HepG2 (cell line): Measurements from ENCODE around the gene HJURP. TPM values are rescaled to one million over a fixed set of nuclear protein-coding genes. Genes with fewer than 3 reads are reported as not detected.

Experiments used
- EP300 ChIP-seq, 3 experiments: sonication (generic) in 1 of 3; formaldehyde crosslinking in 1 of 3; IDR thresholded peaks; 2 replicates each; pipeline versions ENCODE4 v1.5.1 to v1.6.1; 2011 to 2020; ENCODE audit warnings: low read depth in 2 of 3, low read length in 2 of 3, borderline replicate concordance in 1 of 3, improper control_type of control experiment in 1 of 3, mild to moderate bottlenecking in 1 of 3, missing genetic modification reagents in 1 of 3, moderate library complexity in 1 of 3
- MED8 ChIP-seq: sonication (generic); formaldehyde crosslinking; IDR thresholded peaks from 2 replicates; pipeline ENCODE4 v1.8.1; 2023; ENCODE audit warnings: mild to moderate bottlenecking, missing genetic modification reagents; ENCODE audit not compliant: insufficient replicate concordance
- MTF2 ChIP-seq: sonication (generic); formaldehyde crosslinking; IDR thresholded peaks from 2 replicates; pipeline ENCODE4 v1.5.0; 2020; ENCODE audit warnings: missing genetic modification reagents, borderline replicate concordance
- YEATS2 ChIP-seq: sonication (generic); formaldehyde crosslinking; IDR thresholded peaks from 2 replicates; pipeline ENCODE4 v1.4.0; 2020; ENCODE audit warnings: missing genetic modification reagents, borderline replicate concordance
- polyA plus RNA-seq, 8 experiments: library from polyadenylated mRNA; depleted of rRNA in 3 of 8; stranded (reverse) in 7 of 8; unstranded in 1 of 8; fragments of >200 nt; fragmentation: Illumina TruSeq in 4 of 8; extraction: Trizol in 4 of 8; gene quantifications; 2 replicates each; pipeline versions ENCODE4 v1.2.1 to v1.2.3, GENCODE V29; 2011 to 2016; ENCODE audit warnings: low read depth in 4 of 8, missing spikeins in 1 of 8, mixed read lengths in 1 of 8; ENCODE audit not compliant: insufficient read depth in 1 of 8
- total RNA-seq, 5 experiments: library from RNA; depleted of rRNA; stranded (reverse); fragments of >200 nt; fragmentation: Illumina TruSeq; extraction: Trizol; gene quantifications; 2 replicates each; pipeline ENCODE4 v1.2.3, GENCODE V29; 2016; ENCODE audit warnings: low read depth in 1 of 5
- TF ChIP-seq, protein P1 (sequence below): sonication (generic); formaldehyde crosslinking; IDR thresholded peaks from 2 replicates; pipeline ENCODE4 v1.5.1; 2020; ENCODE audit warnings: mild to moderate bottlenecking, missing genetic modification reagents, moderate library complexity
- TF ChIP-seq, protein P2 (sequence below): sonication (generic); formaldehyde crosslinking; IDR thresholded peaks from 2 replicates; pipeline ENCODE4 v1.4.0; 2020; ENCODE audit warnings: missing genetic modification reagents, low read depth, mild to moderate bottlenecking, borderline replicate concordance
- TF ChIP-seq, protein P3 (sequence below): sonication (generic); formaldehyde crosslinking; IDR thresholded peaks from 2 replicates; pipeline ENCODE4 v1.9.0; 2021; ENCODE audit warnings: missing genetic modification reagents, borderline replicate concordance
- TF ChIP-seq, protein P4 (sequence below): sonication (generic); formaldehyde crosslinking; IDR thresholded peaks from 2 replicates; pipeline ENCODE4 v1.4.0; 2020; ENCODE audit warnings: missing genetic modification reagents

HJURP gene
- total and polyA plus RNA-seq, 2 of the 13 experiments (the other 11 are each of a cell fraction or from before 2014, with no cell fraction given): 36.3 to 43.9 TPM

DNA sequence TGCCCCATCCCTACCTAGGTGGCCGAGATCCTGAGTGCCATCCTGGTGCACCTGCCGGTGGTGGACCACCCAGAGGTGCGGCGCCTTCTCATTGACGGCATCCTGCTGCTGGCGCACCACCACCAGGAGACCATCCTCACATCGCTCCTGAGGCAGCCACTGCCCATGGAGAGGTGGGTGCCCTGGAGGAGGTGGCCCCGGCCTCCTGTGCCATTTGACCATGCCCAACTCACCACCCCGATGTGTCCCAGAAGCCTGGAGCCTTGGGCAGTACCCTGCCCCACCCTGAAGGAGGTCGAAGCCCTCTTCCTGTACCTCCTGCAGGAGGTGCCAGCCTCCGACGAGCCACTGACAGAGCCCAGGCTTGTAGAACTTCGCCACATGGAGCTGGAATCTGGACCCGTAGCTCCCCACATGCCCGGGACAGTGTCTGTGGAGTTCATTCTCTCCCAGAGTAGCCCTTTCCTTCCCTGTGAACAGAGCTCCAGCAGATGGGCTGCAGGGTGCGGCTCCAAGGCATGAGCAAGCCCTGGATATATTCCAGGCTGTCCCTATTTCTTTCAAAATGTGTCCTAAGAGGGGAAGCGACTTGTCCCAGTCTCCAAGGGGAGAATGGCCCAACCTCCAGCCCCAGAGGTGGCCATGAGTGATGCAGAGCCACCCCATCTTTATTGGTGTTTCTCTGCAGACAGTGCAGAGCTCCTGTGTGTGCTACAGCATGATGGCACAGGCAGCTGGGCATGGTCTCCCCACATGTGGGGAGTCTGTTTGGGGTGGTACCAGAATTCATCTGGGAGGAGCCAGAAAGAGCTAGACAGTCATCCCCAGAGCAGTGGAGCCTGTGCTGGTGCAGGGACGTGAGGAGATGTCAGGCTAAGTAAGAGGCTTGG, 34.2 kb downstream of the HJURP start (continued):
- TF ChIP-seq, protein P1, sequence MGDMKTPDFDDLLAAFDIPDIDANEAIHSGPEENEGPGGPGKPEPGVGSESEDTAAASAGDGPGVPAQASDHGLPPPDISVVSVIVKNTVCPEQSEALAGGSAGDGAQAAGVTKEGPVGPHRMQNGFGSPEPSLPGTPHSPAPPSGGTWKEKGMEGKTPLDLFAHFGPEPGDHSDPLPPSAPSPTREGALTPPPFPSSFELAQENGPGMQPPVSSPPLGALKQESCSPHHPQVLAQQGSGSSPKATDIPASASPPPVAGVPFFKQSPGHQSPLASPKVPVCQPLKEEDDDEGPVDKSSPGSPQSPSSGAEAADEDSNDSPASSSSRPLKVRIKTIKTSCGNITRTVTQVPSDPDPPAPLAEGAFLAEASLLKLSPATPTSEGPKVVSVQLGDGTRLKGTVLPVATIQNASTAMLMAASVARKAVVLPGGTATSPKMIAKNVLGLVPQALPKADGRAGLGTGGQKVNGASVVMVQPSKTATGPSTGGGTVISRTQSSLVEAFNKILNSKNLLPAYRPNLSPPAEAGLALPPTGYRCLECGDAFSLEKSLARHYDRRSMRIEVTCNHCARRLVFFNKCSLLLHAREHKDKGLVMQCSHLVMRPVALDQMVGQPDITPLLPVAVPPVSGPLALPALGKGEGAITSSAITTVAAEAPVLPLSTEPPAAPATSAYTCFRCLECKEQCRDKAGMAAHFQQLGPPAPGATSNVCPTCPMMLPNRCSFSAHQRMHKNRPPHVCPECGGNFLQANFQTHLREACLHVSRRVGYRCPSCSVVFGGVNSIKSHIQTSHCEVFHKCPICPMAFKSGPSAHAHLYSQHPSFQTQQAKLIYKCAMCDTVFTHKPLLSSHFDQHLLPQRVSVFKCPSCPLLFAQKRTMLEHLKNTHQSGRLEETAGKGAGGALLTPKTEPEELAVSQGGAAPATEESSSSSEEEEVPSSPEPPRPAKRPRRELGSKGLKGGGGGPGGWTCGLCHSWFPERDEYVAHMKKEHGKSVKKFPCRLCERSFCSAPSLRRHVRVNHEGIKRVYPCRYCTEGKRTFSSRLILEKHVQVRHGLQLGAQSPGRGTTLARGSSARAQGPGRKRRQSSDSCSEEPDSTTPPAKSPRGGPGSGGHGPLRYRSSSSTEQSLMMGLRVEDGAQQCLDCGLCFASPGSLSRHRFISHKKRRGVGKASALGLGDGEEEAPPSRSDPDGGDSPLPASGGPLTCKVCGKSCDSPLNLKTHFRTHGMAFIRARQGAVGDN (CRISPR knock-in tag): no peak
- TF ChIP-seq, protein P2, sequence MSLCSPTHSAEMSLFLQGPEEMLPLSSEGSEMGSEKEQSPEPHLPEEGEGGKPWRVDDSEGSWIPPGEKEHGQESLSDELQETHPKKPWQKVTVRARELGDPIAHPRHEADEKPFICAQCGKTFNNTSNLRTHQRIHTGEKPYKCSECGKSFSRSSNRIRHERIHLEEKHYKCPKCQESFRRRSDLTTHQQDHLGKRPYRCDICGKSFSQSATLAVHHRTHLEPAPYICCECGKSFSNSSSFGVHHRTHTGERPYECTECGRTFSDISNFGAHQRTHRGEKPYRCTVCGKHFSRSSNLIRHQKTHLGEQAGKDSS (CRISPR knock-in tag): no peak
- TF ChIP-seq EP300 (IDR thresholded peaks at IDR 0.05; ENCODE audit: low read depth in 2 of 2, low read length in 2 of 2) (no peak), EP300 (CRISPR knock-in tag; IDR thresholded peaks at IDR 0.05; ENCODE audit: borderline replicate concordance) (no peak), MTF2 (CRISPR knock-in tag) (no peak), MED8 (CRISPR knock-in tag) (no peak), YEATS2 (CRISPR knock-in tag) (no peak)
- TF ChIP-seq, protein P3, sequence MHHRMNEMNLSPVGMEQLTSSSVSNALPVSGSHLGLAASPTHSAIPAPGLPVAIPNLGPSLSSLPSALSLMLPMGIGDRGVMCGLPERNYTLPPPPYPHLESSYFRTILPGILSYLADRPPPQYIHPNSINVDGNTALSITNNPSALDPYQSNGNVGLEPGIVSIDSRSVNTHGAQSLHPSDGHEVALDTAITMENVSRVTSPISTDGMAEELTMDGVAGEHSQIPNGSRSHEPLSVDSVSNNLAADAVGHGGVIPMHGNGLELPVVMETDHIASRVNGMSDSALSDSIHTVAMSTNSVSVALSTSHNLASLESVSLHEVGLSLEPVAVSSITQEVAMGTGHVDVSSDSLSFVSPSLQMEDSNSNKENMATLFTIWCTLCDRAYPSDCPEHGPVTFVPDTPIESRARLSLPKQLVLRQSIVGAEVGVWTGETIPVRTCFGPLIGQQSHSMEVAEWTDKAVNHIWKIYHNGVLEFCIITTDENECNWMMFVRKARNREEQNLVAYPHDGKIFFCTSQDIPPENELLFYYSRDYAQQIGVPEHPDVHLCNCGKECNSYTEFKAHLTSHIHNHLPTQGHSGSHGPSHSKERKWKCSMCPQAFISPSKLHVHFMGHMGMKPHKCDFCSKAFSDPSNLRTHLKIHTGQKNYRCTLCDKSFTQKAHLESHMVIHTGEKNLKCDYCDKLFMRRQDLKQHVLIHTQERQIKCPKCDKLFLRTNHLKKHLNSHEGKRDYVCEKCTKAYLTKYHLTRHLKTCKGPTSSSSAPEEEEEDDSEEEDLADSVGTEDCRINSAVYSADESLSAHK (CRISPR knock-in tag): no peak
- TF ChIP-seq, protein P4, sequence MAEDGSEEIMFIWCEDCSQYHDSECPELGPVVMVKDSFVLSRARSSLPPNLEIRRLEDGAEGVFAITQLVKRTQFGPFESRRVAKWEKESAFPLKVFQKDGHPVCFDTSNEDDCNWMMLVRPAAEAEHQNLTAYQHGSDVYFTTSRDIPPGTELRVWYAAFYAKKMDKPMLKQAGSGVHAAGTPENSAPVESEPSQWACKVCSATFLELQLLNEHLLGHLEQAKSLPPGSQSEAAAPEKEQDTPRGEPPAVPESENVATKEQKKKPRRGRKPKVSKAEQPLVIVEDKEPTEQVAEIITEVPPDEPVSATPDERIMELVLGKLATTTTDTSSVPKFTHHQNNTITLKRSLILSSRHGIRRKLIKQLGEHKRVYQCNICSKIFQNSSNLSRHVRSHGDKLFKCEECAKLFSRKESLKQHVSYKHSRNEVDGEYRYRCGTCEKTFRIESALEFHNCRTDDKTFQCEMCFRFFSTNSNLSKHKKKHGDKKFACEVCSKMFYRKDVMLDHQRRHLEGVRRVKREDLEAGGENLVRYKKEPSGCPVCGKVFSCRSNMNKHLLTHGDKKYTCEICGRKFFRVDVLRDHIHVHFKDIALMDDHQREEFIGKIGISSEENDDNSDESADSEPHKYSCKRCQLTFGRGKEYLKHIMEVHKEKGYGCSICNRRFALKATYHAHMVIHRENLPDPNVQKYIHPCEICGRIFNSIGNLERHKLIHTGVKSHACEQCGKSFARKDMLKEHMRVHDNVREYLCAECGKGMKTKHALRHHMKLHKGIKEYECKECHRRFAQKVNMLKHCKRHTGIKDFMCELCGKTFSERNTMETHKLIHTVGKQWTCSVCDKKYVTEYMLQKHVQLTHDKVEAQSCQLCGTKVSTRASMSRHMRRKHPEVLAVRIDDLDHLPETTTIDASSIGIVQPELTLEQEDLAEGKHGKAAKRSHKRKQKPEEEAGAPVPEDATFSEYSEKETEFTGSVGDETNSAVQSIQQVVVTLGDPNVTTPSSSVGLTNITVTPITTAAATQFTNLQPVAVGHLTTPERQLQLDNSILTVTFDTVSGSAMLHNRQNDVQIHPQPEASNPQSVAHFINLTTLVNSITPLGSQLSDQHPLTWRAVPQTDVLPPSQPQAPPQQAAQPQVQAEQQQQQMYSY (CRISPR knock-in tag): no peak
